Limb (tissue), 2 donors: ENCODE measurements around the gene TSEN34.
"Not testable (repeated sequence)": the region's sequence is repeated elsewhere in the genome, so short reads cannot be mapped to it uniquely, and the experiment has no call there.

Experiments used
- DNase-seq, 2 donors: peaks; one replicate each; pipeline ENCODE4 v3.0.0-alpha.2; 2016; ENCODE audit errors: extremely low spot score in 2 of 2

Gene TSEN34

GRCh38 chr19:54207983-54208783 is 17.1 kb downstream of the TSEN34 start:
- DNase-seq, result peak in 1 of 2 donors; percentile 22

DNA sequence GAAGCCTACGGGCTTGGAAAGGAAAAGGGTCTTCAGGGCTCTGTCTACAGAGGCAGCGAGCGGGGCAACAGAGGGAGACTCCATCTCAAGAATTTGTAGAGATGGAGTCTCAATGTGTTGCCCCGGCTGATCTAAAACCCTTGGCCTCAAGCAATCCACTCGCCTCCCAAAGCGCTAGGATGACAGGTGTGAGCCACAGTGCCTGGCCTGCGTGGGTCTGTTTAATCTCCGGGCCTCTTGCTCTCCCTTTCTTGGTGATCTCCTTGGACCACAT is 17.6 kb downstream of the TSEN34 start:
- no peak for DNase-seq

- no peak for DNase-seq
These were observed 18.1 kb downstream of the TSEN34 start for GRCh38 chr19:54209058-54209810.

DNA sequence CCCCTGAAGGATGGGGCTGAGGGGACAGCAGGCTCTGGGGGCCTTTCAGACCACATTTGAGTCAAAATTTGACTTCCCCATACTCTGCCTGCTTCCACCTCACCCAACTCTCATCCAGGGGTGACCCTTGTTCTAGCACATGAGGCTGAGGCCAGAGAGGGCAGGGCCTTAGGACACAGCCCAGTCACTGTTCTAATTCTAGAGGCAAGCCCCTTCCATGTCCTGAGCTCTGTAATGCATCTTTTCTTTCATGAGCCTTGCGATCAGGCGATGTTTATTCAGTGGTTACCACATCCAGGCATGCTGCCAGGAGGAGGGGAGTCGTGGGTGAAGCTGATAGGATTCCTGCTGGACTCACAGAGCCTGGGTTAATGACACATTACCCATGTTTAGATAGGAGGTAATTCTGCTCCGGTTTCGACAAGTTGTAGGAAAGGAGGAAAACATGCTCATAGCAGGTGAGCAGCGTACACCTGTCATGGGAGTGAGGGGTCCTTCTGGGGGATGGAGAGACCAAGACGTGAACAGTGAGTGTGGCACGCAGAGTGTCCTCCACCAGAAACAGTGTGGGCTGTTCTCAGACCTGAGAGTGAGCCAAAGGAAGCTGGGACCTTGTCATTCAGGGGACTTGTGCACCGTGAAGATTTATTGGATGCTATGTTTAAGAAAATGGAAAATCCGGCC is 18.8 kb downstream of the TSEN34 start:
- DNase-seq, result peak; percentile 34 to 77

GRCh38 chr19:54211235-54211634 is 20.1 kb downstream of the TSEN34 start:
- no peak for DNase-seq

GRCh38 chr19:54214217-54214616 is 23.1 kb downstream of the TSEN34 start:
- not testable (repeated sequence) for DNase-seq

DNA sequence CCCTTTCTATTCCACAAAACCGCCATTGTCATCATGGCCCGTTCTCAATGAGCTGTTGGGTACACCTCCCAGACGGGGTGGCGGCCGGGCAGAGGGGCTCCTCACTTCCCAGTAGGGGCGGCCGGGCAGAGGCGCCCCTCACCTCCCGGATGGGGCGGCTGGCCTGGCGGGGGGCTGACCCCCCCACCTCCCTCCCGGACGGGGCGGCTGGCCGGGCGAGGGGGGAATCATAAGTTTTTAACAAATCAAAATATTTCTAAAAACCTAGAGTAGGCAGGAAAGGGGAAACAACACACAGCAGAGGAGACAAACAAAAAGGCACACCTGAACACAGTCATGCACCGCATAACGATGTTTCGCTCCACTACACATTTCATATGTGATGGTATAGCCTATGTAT is 23.6 kb downstream of the TSEN34 start:
- DNase-seq, result not testable (repeated sequence)

DNA sequence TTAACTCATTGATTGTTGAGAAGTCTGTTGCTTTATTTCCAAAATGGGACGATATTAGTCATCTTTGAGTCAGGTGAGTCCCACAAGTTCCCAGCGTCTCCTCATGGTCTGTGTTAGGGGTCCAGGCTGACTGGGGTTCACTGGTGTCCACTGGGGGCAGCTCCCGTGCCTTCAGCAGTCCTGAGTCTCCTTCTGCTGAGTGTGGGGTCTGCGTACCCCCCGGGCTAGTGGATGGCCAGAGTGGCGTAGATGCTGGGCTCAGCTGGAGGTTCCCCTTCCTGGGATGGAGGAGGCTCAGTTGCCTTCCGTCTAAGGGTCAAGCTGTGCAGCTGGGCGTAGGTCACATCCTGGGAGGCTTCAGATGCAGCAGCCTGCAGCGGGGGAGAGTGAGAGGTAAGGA is 25.8 kb downstream of the TSEN34 start:
- DNase-seq, result no peak

GRCh38 chr19:54217517-54218247 is 26.6 kb downstream of the TSEN34 start:
- not testable (repeated sequence) for DNase-seq

GRCh38 chr19:54218259-54218658 is 27.2 kb downstream of the TSEN34 start:
- DNase-seq, result no peak

DNA sequence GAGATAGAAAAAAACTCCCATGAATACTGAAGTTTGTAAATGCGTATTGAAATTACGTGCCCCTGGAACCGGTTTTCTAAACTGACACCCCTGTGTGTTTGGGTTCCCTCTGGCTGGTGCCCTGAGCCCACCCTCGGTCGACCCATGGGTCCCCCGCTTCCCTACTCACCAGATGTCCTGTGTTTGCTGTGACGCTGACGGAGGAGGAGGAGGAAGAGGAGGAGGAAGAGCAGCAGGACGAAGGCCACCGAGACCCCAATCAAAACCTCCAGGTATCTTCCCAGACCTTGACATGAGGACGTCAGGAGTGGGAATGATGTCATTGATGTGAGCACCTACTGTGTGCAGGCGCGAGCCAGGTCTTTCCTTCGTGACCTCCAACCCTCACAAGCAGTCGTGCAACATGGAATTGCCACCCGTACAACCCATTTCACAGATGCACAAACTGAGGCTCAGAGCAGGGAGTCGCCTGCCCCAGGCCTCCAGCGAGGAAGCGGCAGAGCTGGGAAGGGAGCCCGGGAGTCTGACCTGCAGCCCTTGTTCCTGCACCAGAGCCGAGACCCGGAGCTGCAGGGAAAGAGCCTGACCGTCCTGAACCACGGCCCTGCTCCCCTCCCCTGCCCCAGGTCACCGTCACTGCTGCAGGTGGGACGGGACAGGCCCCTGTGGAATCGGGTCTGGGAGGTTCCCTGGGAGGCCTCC is 28.0 kb downstream of the TSEN34 start:
- no peak for DNase-seq

DNA sequence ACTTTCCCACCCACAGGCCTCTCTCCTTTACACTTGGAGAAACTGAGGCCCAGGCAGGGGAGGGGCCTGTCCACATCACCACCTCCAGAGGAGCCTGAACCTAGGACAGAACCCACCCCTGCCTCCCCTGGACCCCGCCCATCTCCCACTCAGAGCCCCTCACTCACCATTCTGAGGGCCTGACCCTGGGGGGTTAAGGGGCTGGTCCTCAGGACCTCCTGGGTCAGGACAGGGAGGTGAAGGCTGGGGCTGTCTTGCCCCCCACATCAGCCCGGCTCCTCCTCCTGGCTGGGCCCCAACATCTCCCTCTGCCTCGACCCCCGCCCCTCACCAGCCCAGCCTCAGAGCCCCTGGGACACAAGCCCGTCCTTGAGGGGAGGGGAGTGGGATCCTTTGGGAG is 28.6 kb downstream of the TSEN34 start:
- DNase-seq, result not testable (repeated sequence)

- not testable (repeated sequence) for DNase-seq
These were observed 30.8 kb downstream of the TSEN34 start for GRCh38 chr19:54221947-54222346.

GRCh38 chr19:54222474-54223276 is 31.6 kb downstream of the TSEN34 start, which contains the start of gene LILRB3:
Gene LILRB3, minus strand, starts transcription at chr19:54223007. Its CDS starts 31 bp downstream, at chr19:54222976.
- not testable (repeated sequence) for DNase-seq

- not testable (repeated sequence) for DNase-seq
These were observed 32.3 kb downstream of the TSEN34 start for GRCh38 chr19:54223277-54223936.

GRCh38 chr19:54223937-54224281 is 32.8 kb downstream of the TSEN34 start:
- not testable (repeated sequence) for DNase-seq

DNA sequence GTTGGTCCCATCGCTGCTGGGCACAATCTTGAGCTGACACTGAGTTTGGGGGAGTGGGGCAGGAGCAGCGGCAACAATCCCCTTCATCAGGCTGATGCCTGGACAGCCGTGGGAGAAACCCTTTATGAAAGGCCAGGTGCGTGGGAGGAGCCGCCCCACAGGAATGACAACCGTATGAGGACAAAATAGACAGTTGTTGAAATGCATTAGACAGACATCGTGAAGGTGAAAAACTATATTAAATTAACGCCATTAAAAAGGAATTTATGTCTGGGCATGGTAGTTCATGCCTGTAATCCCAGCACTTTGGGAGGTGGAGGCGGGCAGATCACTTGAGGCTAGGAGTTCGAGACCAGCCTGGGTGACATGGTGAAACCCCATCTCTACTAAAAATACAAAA is 33.5 kb downstream of the TSEN34 start:
- DNase-seq, result not testable (repeated sequence)

DNA sequence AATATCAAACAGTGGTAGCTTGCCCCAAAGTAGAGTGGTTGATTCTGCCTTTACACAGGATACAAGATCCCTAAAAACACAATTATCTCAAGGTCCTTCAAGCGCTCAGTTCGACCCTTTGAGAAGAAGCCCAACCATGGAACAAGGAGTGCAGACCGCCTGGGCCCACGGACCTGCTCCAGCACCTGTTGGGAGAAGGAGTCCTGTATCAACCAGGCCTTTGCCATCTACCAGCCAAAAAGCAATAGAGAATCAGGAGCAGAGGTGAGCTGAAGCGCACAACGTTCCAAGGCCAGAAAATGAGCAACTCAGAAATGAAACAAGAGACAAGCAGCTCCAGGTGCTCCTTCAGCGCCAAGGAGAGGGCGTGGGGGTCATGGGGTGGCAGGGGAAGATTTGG is 38.0 kb downstream of the TSEN34 start:
- DNase-seq, result no peak

- DNase-seq, result no peak
These were observed 38.9 kb downstream of the TSEN34 start for GRCh38 chr19:54230031-54230430.
